Measurements from ENCODE around the gene DSCAM.
"Not testable (repeated sequence)": the region's sequence is repeated elsewhere in the genome, so short reads cannot be mapped to it uniquely, and the experiment has no call there.

DSCAM gene

GRCh38 chr21:40187244-40187643, 659.7 kb downstream of the DSCAM start:
- Mint-ChIP-seq H3K27me3 (no peaks in the 10 kb centered on the region), H3K4me3 (no peak overlapping the region), H3K36me3 (ENCODE audit: low read depth) (peaks cover under 1% of the 10 kb centered on the region), H3K27ac (no peak overlapping the region), H3K9me3 (peaks cover 5% of the 10 kb centered on the region), H3K4me1 (no peaks in the 10 kb centered on the region)
- no peak for ATAC-seq
- DNase-seq: no peak

GRCh38 chr21:40186045-40186444, 660.9 kb downstream of the DSCAM start:
- H3K4me1 Mint-ChIP-seq: no peaks in the 10 kb centered on the region
- ATAC-seq: no peak
- no peaks in the 10 kb centered on the region for H3K27me3 Mint-ChIP-seq
- H3K36me3 Mint-ChIP-seq (ENCODE audit: low read depth): peaks cover 8% of the 10 kb centered on the region
- H3K27ac Mint-ChIP-seq: no peak overlapping the region
- no peak for DNase-seq
- H3K4me3 Mint-ChIP-seq: no peak overlapping the region
- H3K9me3 Mint-ChIP-seq: peaks cover 13% of the 10 kb centered on the region

- Mint-ChIP-seq H3K4me3 (no peak overlapping the region), H3K27ac (no peak overlapping the region), H3K9me3 (peaks cover 13% of the 10 kb centered on the region), H3K4me1 (no peaks in the 10 kb centered on the region), H3K27me3 (no peaks in the 10 kb centered on the region), H3K36me3 (ENCODE audit: low read depth) (peaks cover 8% of the 10 kb centered on the region)
- DNase-seq: no peak
- ATAC-seq: no peak
Measured at GRCh38 chr21:40185208-40185607, 661.8 kb downstream of the DSCAM start.

- not testable (repeated sequence) for H3K36me3 Mint-ChIP-seq (ENCODE audit: low read depth); ATAC-seq; DNase-seq; H3K4me3 Mint-ChIP-seq; H3K4me1 Mint-ChIP-seq; H3K27ac Mint-ChIP-seq; H3K27me3 Mint-ChIP-seq
- peaks cover 13% of the 10 kb centered on the region for H3K9me3 Mint-ChIP-seq
Measured at GRCh38 chr21:40182491-40182890, 664.5 kb downstream of the DSCAM start.

GRCh38 chr21:40179166-40179565, 667.8 kb downstream of the DSCAM start:
- H3K4me1 Mint-ChIP-seq: no peaks in the 10 kb centered on the region

GRCh38 chr21:40178726-40179125, 668.2 kb downstream of the DSCAM start:
- Mint-ChIP-seq H3K27ac (no peak overlapping the region), H3K4me1 (no peaks in the 10 kb centered on the region), H3K27me3 (no peaks in the 10 kb centered on the region), H3K9me3 (peaks cover 13% of the 10 kb centered on the region), H3K36me3 (ENCODE audit: low read depth) (peaks cover 8% of the 10 kb centered on the region), H3K4me3 (no peak overlapping the region)
- no peak for DNase-seq
- no peak for ATAC-seq

More at GRCh38 chr21:40179166-40179565, 667.8 kb downstream of the DSCAM start:
- H3K36me3 Mint-ChIP-seq (ENCODE audit: low read depth): peaks cover 8% of the 10 kb centered on the region
- no peak overlapping the region for H3K4me3 Mint-ChIP-seq
- no peak overlapping the region for H3K27ac Mint-ChIP-seq
- no peak for DNase-seq
- no peak for ATAC-seq
- H3K9me3 Mint-ChIP-seq: peaks cover 13% of the 10 kb centered on the region
- H3K27me3 Mint-ChIP-seq: no peaks in the 10 kb centered on the region

DNA sequence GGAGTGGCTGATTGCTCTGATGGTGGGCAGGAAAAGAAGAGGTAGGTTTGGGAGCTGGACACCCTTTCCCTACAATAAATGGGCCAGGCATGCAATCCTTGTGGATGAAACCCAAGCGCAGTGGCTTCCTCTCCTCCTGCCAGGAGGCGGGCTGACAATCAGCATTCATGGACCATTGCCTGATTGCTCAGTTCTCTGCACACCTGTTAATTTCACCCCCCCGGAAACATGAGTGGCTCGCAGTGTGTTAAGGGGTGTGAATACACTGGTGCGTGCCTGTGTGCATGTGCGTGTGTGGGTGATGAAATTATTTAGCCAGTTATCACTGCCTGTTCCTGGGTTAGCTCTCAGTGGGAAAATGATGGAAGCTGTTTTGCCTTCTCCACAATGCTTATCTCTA, 669.0 kb downstream of the DSCAM start:
- peaks cover 10% of the 10 kb centered on the region for H3K9me3 Mint-ChIP-seq
- no peaks in the 10 kb centered on the region for H3K4me1 Mint-ChIP-seq
- H3K4me3 Mint-ChIP-seq: no peak overlapping the region
- peaks cover 8% of the 10 kb centered on the region for H3K36me3 Mint-ChIP-seq (ENCODE audit: low read depth)
- H3K27ac Mint-ChIP-seq: no peak overlapping the region
- ATAC-seq (no peak), DNase-seq (no peak)
- H3K27me3 Mint-ChIP-seq: no peaks in the 10 kb centered on the region

DNA sequence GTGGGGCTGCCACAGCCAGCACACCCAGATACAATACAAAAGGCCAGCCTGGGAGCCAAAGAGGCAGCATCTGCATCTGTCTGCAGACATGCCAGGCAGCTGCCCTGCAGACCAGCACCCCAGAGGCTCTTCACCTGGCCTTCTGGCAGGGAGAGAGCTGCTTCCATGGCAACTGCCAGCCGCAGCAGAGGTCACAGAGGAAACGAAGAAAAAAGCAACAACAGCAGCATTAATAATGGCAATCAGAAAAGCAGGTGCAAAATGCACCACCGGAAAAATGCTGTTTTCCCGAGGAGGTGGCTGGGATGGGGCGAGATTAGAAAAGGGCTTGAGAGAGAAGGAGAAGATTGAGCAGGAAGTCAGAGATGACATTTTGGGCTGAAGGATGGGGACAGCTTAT, 670.2 kb downstream of the DSCAM start:
- ATAC-seq (no peak), DNase-seq (no peak)
- H3K9me3 Mint-ChIP-seq: peaks cover 4% of the 10 kb centered on the region
- H3K4me3 Mint-ChIP-seq: no peak overlapping the region
- H3K36me3 Mint-ChIP-seq (ENCODE audit: low read depth): peaks cover 2% of the 10 kb centered on the region
- no peaks in the 10 kb centered on the region for H3K27me3 Mint-ChIP-seq
- H3K4me1 Mint-ChIP-seq: no peaks in the 10 kb centered on the region
- no peak overlapping the region for H3K27ac Mint-ChIP-seq

- no peak for ATAC-seq
- Mint-ChIP-seq H3K36me3 (ENCODE audit: low read depth) (no peaks in the 10 kb centered on the region), H3K4me1 (no peaks in the 10 kb centered on the region), H3K9me3 (no peaks in the 10 kb centered on the region), H3K27me3 (no peaks in the 10 kb centered on the region), H3K27ac (no peak overlapping the region), H3K4me3 (no peak overlapping the region)
- DNase-seq: no peak
Measured at GRCh38 chr21:40173816-40174215, 673.1 kb downstream of the DSCAM start.

DNA sequence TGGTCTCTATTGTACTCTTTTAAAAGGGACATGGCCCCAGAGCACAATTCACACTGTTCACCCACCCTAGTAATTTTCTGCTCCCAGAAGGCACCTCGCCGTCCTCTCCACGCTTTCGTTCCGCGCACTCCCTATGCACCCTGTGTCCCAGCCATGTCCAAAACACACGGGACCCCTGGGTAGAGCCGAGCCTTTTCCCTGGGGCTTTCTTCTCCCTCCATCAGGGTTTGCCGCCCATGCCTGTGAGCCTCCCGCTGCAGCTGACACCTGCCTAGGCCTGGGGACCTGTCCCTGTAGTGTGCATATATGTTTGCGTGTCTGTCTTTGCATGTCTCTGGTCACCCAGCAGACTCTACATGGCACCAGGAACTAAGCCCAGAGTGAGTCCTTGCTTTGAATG, 677.0 kb downstream of the DSCAM start:
- Mint-ChIP-seq H3K9me3 (no peaks in the 10 kb centered on the region), H3K4me3 (no peak overlapping the region), H3K4me1 (no peaks in the 10 kb centered on the region), H3K36me3 (ENCODE audit: low read depth) (no peaks in the 10 kb centered on the region), H3K27me3 (no peaks in the 10 kb centered on the region), H3K27ac (no peak overlapping the region)
- DNase-seq (no peak), ATAC-seq (no peak)

DNA sequence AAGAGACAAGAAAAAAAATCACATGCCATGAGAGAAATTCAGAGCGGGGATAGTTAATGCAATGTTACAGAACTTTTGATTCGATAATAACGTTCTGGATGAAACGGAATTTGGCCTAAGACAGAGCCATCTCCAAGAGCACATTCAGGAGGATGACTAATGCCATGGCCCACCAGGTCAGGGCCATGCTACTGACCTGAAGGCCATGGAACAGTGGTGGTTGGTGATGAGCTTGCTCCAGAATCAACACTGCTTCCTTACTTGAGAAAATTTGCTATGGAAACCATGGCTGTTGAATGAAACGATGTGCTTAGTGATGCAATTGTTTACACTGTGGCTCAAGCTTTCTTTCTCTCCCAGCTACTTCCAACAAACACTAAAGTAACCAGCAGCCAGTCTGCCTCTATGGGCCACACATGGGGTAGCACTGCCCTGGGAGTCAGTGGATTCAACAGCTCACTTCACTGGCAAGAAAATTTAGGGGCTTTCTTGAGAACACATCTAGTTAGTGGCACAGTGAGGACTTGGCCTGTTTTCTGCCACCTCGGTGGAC, 680.6 kb downstream of the DSCAM start:
- Mint-ChIP-seq H3K9me3 (no peaks in the 10 kb centered on the region), H3K27ac (no peak overlapping the region), H3K4me3 (no peak overlapping the region), H3K27me3 (peaks cover 2% of the 10 kb centered on the region), H3K4me1 (no peaks in the 10 kb centered on the region), H3K36me3 (ENCODE audit: low read depth) (no peaks in the 10 kb centered on the region)
- ATAC-seq (no peak), DNase-seq (no peak)

DNA sequence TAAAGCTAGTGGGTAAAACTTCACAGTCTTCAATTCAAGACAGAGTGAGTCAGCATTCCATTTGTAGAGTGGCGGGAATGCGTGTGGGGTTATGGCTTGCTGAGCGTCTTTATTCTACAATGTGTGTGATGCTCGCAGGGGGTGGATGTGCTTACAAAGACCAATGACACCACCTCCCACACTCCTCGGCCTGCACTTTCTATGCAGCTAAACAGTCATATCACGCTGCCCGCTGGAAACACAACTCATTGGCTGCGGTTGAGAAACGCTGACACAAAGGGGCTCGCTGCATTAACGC, 681.2 kb downstream of the DSCAM start:
- Mint-ChIP-seq H3K4me3 (no peak overlapping the region), H3K36me3 (ENCODE audit: low read depth) (no peaks in the 10 kb centered on the region), H3K4me1 (no peaks in the 10 kb centered on the region), H3K27ac (no peak overlapping the region), H3K9me3 (no peaks in the 10 kb centered on the region), H3K27me3 (peaks cover 2% of the 10 kb centered on the region)
- no peak for DNase-seq
- ATAC-seq: no peak

DNA sequence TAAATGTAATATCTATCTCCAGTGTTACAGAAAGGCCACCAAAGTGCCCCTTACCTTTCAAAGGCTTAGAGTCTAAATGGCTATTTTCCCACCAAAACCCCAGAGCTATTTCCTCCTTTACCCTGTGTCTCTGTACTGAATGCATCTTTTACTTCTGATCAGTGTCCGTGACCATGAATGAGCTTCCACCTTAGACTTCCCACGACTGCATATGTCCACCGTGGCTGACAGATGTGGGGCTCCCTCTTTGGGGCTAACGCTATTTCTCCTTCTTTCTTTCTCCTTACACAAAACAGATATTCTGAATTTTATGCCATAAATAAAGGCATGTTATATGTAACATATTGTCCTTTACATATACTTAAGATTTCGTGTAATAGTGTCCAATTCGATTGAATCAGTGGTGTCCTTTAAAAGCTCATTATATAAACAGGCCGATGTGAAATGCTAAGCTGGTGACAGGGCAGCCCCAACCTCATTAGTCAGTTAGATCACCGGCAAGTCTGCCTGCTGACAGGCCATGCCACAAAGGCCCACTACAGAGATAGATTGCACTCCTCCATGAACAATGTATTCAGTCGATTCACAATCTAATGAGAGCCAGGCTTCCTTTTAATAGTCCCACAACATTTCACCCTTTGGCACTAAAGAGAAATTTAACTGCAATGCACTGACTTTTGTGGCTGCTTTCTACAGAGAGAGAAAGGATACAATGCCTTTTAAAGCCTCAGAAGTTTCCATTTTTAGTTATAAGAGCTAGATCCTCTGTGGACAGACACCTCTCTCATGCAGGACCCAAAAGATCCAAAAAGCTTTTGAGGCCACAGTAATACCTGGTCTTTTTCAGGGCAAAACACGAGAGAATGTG, 681.8 kb downstream of the DSCAM start:
- Mint-ChIP-seq H3K4me3 (no peak overlapping the region), H3K27me3 (peaks cover 2% of the 10 kb centered on the region)

DNA sequence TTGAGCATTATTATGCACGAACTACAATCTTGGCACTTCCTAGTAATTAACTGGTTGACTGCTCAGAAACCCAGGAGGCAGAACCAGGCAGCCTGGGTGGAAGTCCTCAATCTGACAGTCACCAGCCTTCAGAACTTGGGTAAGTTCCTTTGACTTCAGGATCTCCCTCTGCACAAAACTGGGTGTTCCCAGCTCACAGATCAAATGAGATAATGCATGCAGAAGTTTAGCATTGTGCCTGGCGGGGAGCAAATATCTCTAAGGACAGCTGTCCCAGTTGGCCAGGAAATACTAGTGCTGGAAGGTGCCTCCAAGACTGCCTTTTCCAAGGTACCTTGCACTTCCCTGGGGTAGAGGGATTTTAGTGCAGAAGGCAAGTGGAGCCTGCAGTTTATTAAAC, 684.9 kb downstream of the DSCAM start:
- Mint-ChIP-seq H3K9me3 (no peaks in the 10 kb centered on the region), H3K27ac (no peak overlapping the region), H3K4me1 (no peaks in the 10 kb centered on the region), H3K36me3 (ENCODE audit: low read depth) (no peaks in the 10 kb centered on the region), H3K4me3 (no peak overlapping the region), H3K27me3 (peaks cover 2% of the 10 kb centered on the region)
- DNase-seq (no peak), ATAC-seq (no peak)

More for the DNA sequence above, 681.8 kb downstream of the DSCAM start:
- Mint-ChIP-seq H3K9me3 (no peaks in the 10 kb centered on the region), H3K4me1 (no peaks in the 10 kb centered on the region), H3K27ac (no peak overlapping the region), H3K36me3 (ENCODE audit: low read depth) (no peaks in the 10 kb centered on the region)
- DNase-seq (no peak), ATAC-seq (no peak)

DNA sequence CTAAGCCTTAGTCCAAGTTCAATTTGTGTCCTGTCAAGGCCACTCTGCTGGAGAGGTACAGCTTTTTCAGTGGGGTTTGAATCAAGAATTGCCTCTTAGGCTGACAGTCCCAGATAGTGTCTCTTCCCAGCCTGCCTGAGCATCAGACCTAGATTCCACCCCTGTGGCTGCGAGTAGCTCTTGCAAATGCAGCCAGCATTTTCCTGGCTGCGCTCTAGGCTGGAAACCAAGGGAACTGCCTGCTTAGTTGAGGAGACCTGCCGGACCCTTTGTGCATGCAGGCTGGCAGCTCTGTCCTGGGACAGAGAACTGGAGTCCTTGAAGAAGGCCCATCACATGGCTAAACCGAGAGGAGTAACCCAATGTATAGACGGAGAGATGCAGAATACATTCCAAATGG, 686.0 kb downstream of the DSCAM start:
- Mint-ChIP-seq H3K4me3 (no peak overlapping the region), H3K27ac (no peak overlapping the region), H3K36me3 (ENCODE audit: low read depth) (no peaks in the 10 kb centered on the region), H3K9me3 (no peaks in the 10 kb centered on the region), H3K27me3 (peaks cover 2% of the 10 kb centered on the region), H3K4me1 (no peaks in the 10 kb centered on the region)
- DNase-seq (no peak), ATAC-seq (no peak)

Measured in activated naive CD8-positive, alpha-beta T cell treated with anti-CD3 and anti-CD28 coated beads, Interleukin-2, amount 50 U/mL, for 24 hours (primary cell).